22Rv1 (cell line): ENCODE results near the gene IQCH.
A peak's percentile ranks its signal among the peaks of the same experiment; 100 is the strongest.

ENCODE experiments used
- CTCF ChIP-seq: fragments of 450-650 bp; IDR thresholded peaks from 2 replicates; pipeline ENCODE4 v1.5.1; 2017; ENCODE audit warnings: mild to moderate bottlenecking
- ZFX ChIP-seq: fragments of 450-650 bp; IDR thresholded peaks from 2 replicates; pipeline ENCODE4 v1.6.1; 2017; ENCODE audit warnings: antibody characterized with exemption, borderline replicate concordance

- TF ChIP-seq CTCF: peak; percentile 39
- no peak for TF ChIP-seq ZFX
Measured at GRCh38 chr15:67521029-67521782, 266.6 kb downstream of the IQCH start, which contains the start of gene C15orf61.
